ENCODE results near the gene AKAP14.

DNA sequence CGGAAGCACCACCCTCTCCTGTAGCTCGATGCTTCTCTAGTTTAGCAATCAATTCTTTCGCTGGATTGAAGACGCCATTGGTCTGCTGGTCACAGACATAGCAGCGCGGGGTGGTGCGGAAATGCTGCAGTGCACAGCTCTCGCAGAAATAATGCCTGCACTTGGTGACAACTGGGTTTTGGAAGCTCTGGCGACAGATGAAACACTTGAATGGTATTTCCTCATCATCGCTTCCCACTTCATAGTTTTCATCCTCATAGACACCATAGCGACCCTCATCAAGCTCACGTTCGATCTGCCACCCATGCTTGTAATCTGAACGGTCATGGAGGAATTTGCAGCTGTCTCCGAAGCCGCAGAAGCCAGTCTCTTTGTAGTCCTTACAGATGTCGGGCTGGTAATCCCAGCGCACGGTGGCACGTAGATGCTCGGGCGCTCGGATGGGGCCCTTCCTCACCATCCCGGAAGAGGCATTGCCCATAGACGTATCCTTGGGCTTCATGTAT, 25.0 kb upstream of the AKAP14 start:
- TF ChIP-seq, protein P1, sequence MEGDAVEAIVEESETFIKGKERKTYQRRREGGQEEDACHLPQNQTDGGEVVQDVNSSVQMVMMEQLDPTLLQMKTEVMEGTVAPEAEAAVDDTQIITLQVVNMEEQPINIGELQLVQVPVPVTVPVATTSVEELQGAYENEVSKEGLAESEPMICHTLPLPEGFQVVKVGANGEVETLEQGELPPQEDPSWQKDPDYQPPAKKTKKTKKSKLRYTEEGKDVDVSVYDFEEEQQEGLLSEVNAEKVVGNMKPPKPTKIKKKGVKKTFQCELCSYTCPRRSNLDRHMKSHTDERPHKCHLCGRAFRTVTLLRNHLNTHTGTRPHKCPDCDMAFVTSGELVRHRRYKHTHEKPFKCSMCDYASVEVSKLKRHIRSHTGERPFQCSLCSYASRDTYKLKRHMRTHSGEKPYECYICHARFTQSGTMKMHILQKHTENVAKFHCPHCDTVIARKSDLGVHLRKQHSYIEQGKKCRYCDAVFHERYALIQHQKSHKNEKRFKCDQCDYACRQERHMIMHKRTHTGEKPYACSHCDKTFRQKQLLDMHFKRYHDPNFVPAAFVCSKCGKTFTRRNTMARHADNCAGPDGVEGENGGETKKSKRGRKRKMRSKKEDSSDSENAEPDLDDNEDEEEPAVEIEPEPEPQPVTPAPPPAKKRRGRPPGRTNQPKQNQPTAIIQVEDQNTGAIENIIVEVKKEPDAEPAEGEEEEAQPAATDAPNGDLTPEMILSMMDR (IDR thresholded peaks at IDR 0.05 in 4 of 5, conservative IDR thresholded peaks at IDR 0.05 in 1 of 5), result no peak
- TF ChIP-seq POLR2A (IDR thresholded peaks at IDR 0.05), result no peak
